ENCODE results near the gene HEY2. TPM values are rescaled to one million over a fixed set of nuclear protein-coding genes. Genes with fewer than 3 reads are reported as not detected.

The HEY2 gene
- total and polyA plus RNA-seq, 4 experiments from 2014 or later = 0.14 to 0.20 TPM; not detected in 2

DNA sequence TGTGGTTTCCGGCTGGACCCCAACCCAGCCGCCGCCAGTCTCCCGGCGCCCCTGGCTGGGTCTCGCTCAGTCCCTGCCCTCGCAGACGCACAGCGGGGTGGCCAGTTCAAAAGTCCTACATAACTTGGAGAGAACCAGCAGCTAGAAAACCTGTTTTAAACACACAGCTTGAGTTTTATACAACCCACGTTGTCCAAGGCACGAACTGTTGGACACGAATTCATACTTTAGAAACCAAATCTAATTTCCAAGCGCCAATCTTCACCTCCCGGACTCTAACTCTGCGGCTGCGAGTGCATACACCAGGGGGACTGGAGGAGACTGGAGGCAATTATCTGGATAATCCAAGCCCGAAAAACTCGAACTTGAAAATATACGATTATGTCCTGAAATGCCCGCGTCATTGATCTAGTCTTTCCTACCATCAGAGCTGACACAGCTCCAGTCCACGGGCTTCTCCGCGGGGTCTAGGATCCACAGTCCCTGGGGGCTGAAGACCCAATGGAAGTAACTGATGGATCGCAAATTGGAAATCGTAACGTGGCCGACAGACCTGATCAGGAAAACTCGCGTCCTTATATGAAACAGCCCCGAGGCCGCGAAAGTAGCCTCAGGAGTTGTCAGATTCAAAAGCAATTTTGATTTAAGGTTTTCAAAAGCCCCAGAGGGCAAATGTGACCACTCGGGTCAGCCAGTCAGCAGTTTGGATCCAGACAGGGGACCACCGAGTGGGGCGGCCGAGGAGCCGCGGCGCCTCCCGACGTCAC, 843 bp upstream of the HEY2 start:
- POLR2A ChIA-PET (ENCODE audit: partially characterized antibody) = interaction anchor here (1.0 to 3.6 kb wide), 6 partner anchors 8 to 446 kb away, joined by 3 to 17 read pairs (median 7); partner anchors contain the start of genes NCOA7 and TRMT11
- Histone ChIP-seq H3K27ac (ENCODE audit: low read depth, low read length) (no peak overlapping the region), H3K4me3 (ENCODE audit: low read length in 2 of 2) (peak overlapping the region; percentile 30 to 56), H3K36me3 (ENCODE audit: insufficient read depth, low read length) (no peaks in the 10 kb centered on the region), H3K9me3 (ENCODE audit: control insufficient read depth in 1 of 2, low read length in 2 of 2) (no peaks in the 10 kb centered on the region), H3K27me3 (ENCODE audit: insufficient read depth, low read length) (peaks cover 58% of the 10 kb centered on the region), H3K4me1 (ENCODE audit: insufficient read depth, low read length) (peaks cover 41% of the 10 kb centered on the region)
- Mint-ChIP-seq H3K9me3 (peaks cover 0 to 4% (median 0%) of the 10 kb centered on the region in 8 donors), H3K4me1 (peaks cover 21 to 43% (median 27%) of the 10 kb centered on the region in 4 donors), H3K36me3 (peaks cover 0 to 1% of the 10 kb centered on the region in 2 donors), H3K27ac (peak overlapping the region in 6 of 7 donors; percentile 25 to 91 (median 62)), H3K27me3 (peaks cover 41 to 43% of the 10 kb centered on the region in 2 donors), H3K4me3 (peak overlapping the region; percentile 88 to 95 (median 91))
- intact Hi-C loops (cut with micrococcal nuclease) = loop anchor here (1.0 kb wide), 1 partner anchor 32 kb away; no protein-coding TSS in a partner anchor
- DNase-seq = peak in 4 of 5 donors; percentile 12 to 33 (median 20)
- CTCF ChIA-PET (ENCODE audit: partially characterized antibody) = interaction anchor here (1.2 to 1.3 kb wide), 3 partner anchors 9 to 452 kb away, joined by 3 read pairs; no protein-coding TSS in a partner anchor

DNA sequence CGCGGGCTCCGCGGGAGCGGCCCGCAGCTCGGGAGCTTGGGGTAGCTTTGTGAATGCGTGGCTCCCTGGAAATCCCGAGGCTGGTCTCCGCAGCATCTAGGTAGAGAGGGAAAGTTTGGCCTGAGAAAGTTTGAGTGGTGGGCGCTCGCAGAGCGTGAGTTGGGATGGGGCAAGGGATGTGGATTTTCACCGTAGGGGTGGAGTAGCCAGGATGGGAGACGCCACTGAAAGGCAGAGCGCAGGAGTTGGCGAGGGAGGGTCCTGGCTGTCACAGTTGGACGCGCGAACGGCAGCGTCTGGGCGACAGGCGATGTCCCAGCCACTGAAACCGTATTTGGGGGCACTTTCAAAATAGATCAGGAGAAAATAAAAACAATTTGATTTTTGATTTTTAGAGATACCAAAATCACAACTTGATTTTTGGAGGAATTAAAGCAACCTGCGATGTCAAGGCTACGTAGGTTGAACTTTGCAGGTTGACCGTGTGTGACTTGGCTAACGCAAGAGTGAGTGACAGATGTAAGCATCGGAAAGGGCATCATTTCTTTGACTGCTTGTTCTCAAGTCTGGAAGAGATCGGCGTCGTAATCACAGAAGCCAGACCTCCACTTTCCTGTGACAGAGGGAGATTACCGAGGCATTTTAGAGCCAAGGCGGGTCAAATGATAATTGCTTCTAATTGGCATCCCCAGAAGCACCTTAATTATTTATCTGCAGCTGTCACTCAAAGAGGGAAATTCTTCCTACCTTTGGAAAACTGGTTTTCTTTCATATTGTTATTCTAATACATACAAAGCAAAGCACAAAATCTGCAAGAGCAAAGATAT, 646 bp downstream of the HEY2 start:
- ChIA-PET POLR2A (ENCODE audit: partially characterized antibody) (interaction anchor here (2.3 to 3.1 kb wide), 3 partner anchors 31 to 237 kb away, joined by 7 to 17 read pairs (median 9); partner anchors contain the start of genes NCOA7 and TRMT11), CTCF (ENCODE audit: partially characterized antibody) (interaction anchor here (0.7 to 11.8 kb wide), 3 partner anchors 206 to 437 kb away, joined by 3 to 258 read pairs (median 6); partner anchors contain the start of gene HINT3)
- Histone ChIP-seq H3K4me3 (ENCODE audit: low read length in 2 of 2) (peak overlapping the region; percentile 20 to 56), H3K36me3 (ENCODE audit: insufficient read depth, low read length) (no peaks in the 10 kb centered on the region), H3K9me3 (ENCODE audit: control insufficient read depth in 1 of 2, low read length in 2 of 2) (no peaks in the 10 kb centered on the region), H3K27ac (ENCODE audit: low read depth, low read length) (no peak overlapping the region), H3K27me3 (ENCODE audit: insufficient read depth, low read length) (peaks cover 53% of the 10 kb centered on the region), H3K4me1 (ENCODE audit: insufficient read depth, low read length) (peaks cover 41% of the 10 kb centered on the region)
- intact Hi-C loops (cut with micrococcal nuclease) = no loop called here
- Mint-ChIP-seq H3K9me3 (peaks cover 0 to 4% (median 0%) of the 10 kb centered on the region in 8 donors), H3K4me1 (peaks cover 21 to 43% (median 27%) of the 10 kb centered on the region in 4 donors), H3K36me3 (peaks cover 0 to 1% of the 10 kb centered on the region in 2 donors), H3K27me3 (peaks cover 41 to 44% of the 10 kb centered on the region in 2 donors), H3K4me3 (peak overlapping the region; percentile 85 to 95 (median 88)), H3K27ac (peak overlapping the region; percentile 55 to 92 (median 80))
- DNase-seq = peak in 2 of 5 donors; percentile 9 to 16

DNA sequence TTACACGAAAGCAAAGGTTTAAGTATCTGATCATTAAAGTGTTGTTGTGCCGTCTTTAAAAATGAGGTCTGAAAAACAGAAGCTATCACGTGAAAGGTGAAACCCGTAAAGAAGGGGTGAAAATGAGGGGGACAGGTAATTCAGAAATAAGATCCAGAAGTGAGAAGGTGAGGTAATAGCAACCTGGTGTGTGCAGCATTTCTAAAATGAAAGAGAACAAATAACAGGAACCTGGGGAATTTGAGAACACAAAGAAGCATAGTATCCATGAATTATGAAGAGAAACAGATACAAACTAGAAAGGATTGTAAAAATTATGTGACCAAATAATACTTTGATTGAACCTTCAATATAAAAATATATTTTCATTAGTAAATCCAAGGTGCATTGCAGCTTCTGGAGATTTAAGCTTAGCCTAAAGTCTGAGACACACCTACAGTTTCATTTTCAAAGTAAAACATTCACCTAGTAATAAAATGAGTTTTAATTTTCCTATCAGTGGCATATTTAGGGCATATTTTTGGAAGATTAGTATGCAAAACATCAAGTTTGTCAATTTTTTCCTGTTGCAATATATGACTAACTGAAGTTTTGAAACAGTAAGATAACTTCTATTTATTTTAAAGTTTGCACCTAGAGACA, 1.4 kb downstream of the HEY2 start:
- H3K9me3 Mint-ChIP-seq = peaks cover 0 to 4% (median 0%) of the 10 kb centered on the region in 8 donors
- H3K36me3 ChIP-seq (ENCODE audit: insufficient read depth, low read length) = no peaks in the 10 kb centered on the region
- ChIA-PET POLR2A (ENCODE audit: partially characterized antibody) (interaction anchor here (1.4 to 2.3 kb wide), 2 partner anchors 30 to 40 kb away, joined by 7 to 9 read pairs; partner anchors contain the start of gene NCOA7), CTCF (ENCODE audit: partially characterized antibody) (interaction anchor here (1.3 to 11.8 kb wide), 5 partner anchors 17 to 437 kb away, joined by 4 to 258 read pairs (median 6); partner anchors contain the start of gene HINT3)
- H3K4me3 ChIP-seq (ENCODE audit: low read length in 2 of 2) = no peak overlapping the region
- H3K27me3 Mint-ChIP-seq = peaks cover 39 to 46% of the 10 kb centered on the region in 2 donors
- H3K4me1 Mint-ChIP-seq = peaks cover 21 to 43% (median 27%) of the 10 kb centered on the region in 4 donors
- H3K4me3 Mint-ChIP-seq = peak overlapping the region; percentile 11 to 95 (median 88)
- peaks cover 0 to 1% of the 10 kb centered on the region in 2 donors for H3K36me3 Mint-ChIP-seq
- H3K9me3 ChIP-seq (ENCODE audit: control insufficient read depth in 1 of 2, low read length in 2 of 2) = no peaks in the 10 kb centered on the region
- peaks cover 41% of the 10 kb centered on the region for H3K4me1 ChIP-seq (ENCODE audit: insufficient read depth, low read length)
- intact Hi-C loops (cut with micrococcal nuclease) = no loop called here
- H3K27ac ChIP-seq (ENCODE audit: low read depth, low read length) = no peak overlapping the region
- H3K27ac Mint-ChIP-seq = peak overlapping the region in 4 of 7 donors; percentile 0 to 91 (median 46)
- DNase-seq = no peak
- H3K27me3 ChIP-seq (ENCODE audit: insufficient read depth, low read length) = peaks cover 51% of the 10 kb centered on the region

DNA sequence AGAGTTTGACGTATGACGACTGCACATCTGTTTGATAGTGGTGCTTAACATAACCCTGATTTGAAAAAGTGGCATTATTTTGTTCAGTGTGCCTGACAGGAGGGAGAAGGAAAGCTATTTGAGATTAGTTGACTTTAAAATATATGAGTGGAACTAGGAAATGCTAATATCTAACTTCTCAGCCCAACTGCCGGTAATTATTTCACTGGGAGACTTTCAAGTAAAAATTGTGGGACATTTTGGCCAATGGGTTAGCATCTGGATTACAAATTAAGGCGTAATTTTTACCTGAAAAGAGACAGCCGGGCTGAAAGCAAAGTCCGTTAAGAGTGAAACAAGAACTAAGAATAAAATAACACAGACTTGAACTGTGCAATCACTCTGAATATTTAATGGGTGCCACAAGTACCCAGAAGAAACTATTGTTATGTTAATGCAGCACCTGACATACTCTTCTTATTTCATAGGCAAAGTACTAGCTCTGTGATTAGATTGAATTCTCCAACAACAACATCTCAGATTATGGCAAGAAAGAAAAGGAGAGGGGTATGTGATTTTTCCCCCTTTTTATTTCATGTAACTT, 2.0 kb downstream of the HEY2 start:
- H3K27ac Mint-ChIP-seq = peak overlapping the region in 1 of 7 donors; percentile 6
- H3K4me1 Mint-ChIP-seq = peaks cover 21 to 37% (median 22%) of the 10 kb centered on the region in 4 donors
- peaks cover 0 to 1% of the 10 kb centered on the region in 2 donors for H3K36me3 Mint-ChIP-seq
- H3K27me3 Mint-ChIP-seq = peaks cover 35 to 44% of the 10 kb centered on the region in 2 donors
- H3K4me3 Mint-ChIP-seq = no peak overlapping the region
- peaks cover 39% of the 10 kb centered on the region for H3K4me1 ChIP-seq (ENCODE audit: insufficient read depth, low read length)
- no peaks in the 10 kb centered on the region for H3K9me3 ChIP-seq (ENCODE audit: control insufficient read depth in 1 of 2, low read length in 2 of 2)
- no peak overlapping the region for H3K27ac ChIP-seq (ENCODE audit: low read depth, low read length)
- ChIA-PET CTCF (ENCODE audit: partially characterized antibody) (interaction anchor here (0.6 to 11.8 kb wide), 13 partner anchors 15 to 1653 kb away, joined by 3 to 258 read pairs (median 4); partner anchors contain the start of genes HINT3 and TRMT11), POLR2A (ENCODE audit: partially characterized antibody) (interaction anchor here (1.4 to 2.3 kb wide), 2 partner anchors 30 to 39 kb away, joined by 7 to 9 read pairs; partner anchors contain the start of gene NCOA7)
- H3K27me3 ChIP-seq (ENCODE audit: insufficient read depth, low read length) = peaks cover 48% of the 10 kb centered on the region
- peaks cover 0 to 2% (median 0%) of the 10 kb centered on the region in 8 donors for H3K9me3 Mint-ChIP-seq
- no peak for DNase-seq
- intact Hi-C loops (cut with micrococcal nuclease) = no loop called here
- H3K4me3 ChIP-seq (ENCODE audit: low read length in 2 of 2) = no peak overlapping the region
- H3K36me3 ChIP-seq (ENCODE audit: insufficient read depth, low read length) = no peaks in the 10 kb centered on the region

GRCh38 chr6:125752773-125753172, 3.3 kb downstream of the HEY2 start:
- H3K4me1 ChIP-seq (ENCODE audit: insufficient read depth, low read length) = peaks cover 26% of the 10 kb centered on the region
- peak overlapping the region in 1 of 7 donors; percentile 7 for H3K27ac Mint-ChIP-seq
- H3K27me3 Mint-ChIP-seq = peaks cover 30 to 40% of the 10 kb centered on the region in 2 donors
- DNase-seq = no peak
- peaks cover 35% of the 10 kb centered on the region for H3K27me3 ChIP-seq (ENCODE audit: insufficient read depth, low read length)
- H3K4me3 Mint-ChIP-seq = peak overlapping the region in 1 of 8 donors; percentile 31
- CTCF ChIA-PET (ENCODE audit: partially characterized antibody) = interaction anchor here (0.7 to 11.8 kb wide), 24 partner anchors 11 to 599 kb away, joined by 3 to 258 read pairs (median 4); partner anchors contain the start of genes HDDC2, HINT3, TPD52L1 and TRMT11
- no peak overlapping the region for H3K4me3 ChIP-seq (ENCODE audit: low read length in 2 of 2)
- no peak overlapping the region for H3K27ac ChIP-seq (ENCODE audit: low read depth, low read length)
- intact Hi-C loops (cut with micrococcal nuclease) = loop anchor here (1.0 to 2.0 kb wide), 3 partner anchors 240 to 599 kb away; partner anchors contain the start of gene TPD52L1
- H3K4me1 Mint-ChIP-seq = peaks cover 14 to 25% (median 17%) of the 10 kb centered on the region in 4 donors
- no peaks in the 10 kb centered on the region for H3K9me3 Mint-ChIP-seq
- H3K36me3 Mint-ChIP-seq = peaks cover 0 to 1% of the 10 kb centered on the region in 2 donors
- H3K9me3 ChIP-seq (ENCODE audit: control insufficient read depth in 1 of 2, low read length in 2 of 2) = no peaks in the 10 kb centered on the region
- POLR2A ChIA-PET (ENCODE audit: partially characterized antibody) = interaction anchor here (1.2 to 2.3 kb wide), 3 partner anchors 7 to 452 kb away, joined by 3 to 7 read pairs (median 4); partner anchors contain the start of gene NCOA7
- no peaks in the 10 kb centered on the region for H3K36me3 ChIP-seq (ENCODE audit: insufficient read depth, low read length)
